Nephron progenitor cell (in vitro differentiated cells): ENCODE results near the gene PDZD2.

Experiments
- DNase-seq: peaks from one replicate; pipeline ENCODE4 v3.0.0; 2021
- H3K27ac Mint-ChIP-seq: 2 replicates; pipeline ENCODE4 v1.8.0; 2021; ENCODE audit warnings: mild to moderate bottlenecking, moderate library complexity, mixed read lengths
- H3K27me3 Mint-ChIP-seq: 2 replicates; pipeline ENCODE4 v1.8.0; 2021; ENCODE audit warnings: mild to moderate bottlenecking, low read depth, mixed read lengths; ENCODE audit not compliant: poor library complexity
- H3K36me3 Mint-ChIP-seq: 2 replicates; pipeline ENCODE4 v1.8.0; 2021; ENCODE audit warnings: low read depth, mixed read lengths
- H3K4me1 Mint-ChIP-seq: 2 replicates; pipeline ENCODE4 v1.8.0; 2021; ENCODE audit warnings: mixed read lengths
- H3K4me3 Mint-ChIP-seq: 2 replicates; pipeline ENCODE4 v1.8.0; 2021; ENCODE audit warnings: mild to moderate bottlenecking, moderate library complexity, mixed read lengths
- H3K9me3 Mint-ChIP-seq: 2 replicates; pipeline ENCODE4 v1.8.0; 2021; ENCODE audit warnings: mild to moderate bottlenecking, moderate library complexity, mixed read lengths
- CTCF ChIP-seq: fragments of 200-600 bp; sonication (generic); IDR thresholded peaks from 2 replicates; pipeline ENCODE4 v1.5.0; 2021; ENCODE audit warnings: antibody characterized with exemption

Gene PDZD2

DNA sequence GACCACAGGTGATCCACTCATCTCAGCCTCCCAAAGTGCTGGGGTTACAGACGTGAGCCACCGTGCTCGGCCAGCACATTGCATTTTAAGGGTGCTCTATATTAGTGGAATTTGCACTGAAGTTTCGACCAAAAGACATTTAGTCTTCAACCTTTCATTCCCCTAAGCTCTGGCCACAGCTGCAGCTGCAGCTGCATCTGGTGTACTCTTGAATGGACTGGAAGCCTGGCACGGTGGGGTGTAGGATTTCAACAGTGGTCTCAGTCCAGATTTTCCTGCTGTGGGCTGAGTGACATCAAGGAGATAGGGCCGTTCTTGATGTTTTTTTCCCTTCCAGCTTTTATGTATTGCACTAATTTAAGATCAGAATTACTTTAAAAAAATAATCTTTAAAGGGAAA is 255.2 kb downstream of the PDZD2 start:
- no peak overlapping the region for H3K4me3 Mint-ChIP-seq
- H3K4me1 Mint-ChIP-seq, result peaks cover 42% of the 10 kb centered on the region
- H3K27ac Mint-ChIP-seq, result no peak overlapping the region
- DNase-seq, result peak; percentile 17
- no peaks in the 10 kb centered on the region for H3K9me3 Mint-ChIP-seq
- H3K27me3 Mint-ChIP-seq, result peaks cover 12% of the 10 kb centered on the region
- H3K36me3 Mint-ChIP-seq, result no peaks in the 10 kb centered on the region
- TF ChIP-seq CTCF, result no peak

DNA sequence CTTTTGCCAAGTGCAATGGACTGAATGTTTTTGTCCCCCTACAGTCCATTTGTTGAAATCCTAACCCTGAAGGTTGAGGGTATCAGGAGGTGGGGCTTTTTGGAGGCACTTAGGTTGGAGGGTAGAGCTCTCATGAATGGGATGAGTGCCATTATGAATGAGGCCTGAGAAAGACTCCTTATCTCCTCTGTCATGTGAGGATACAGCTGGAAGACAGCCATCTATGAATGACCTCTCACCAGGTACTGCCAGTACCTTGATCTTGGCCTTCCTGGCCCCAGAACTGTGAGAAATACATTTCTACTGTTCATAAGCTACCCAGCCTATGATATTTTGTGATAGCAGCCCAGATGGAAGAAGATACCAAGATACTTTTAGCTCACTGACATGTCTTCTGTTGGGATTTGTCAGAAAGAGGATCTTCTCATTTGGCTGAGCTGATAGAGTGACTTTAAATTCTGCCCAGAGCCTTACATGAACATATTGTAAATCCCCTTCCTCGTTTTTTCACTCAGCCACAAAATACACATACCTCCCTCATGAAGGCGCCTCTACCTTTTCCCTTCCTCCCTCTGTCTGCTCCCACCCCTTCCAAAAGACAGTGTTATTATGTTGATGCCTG is 256.4 kb downstream of the PDZD2 start:
- DNase-seq, result no peak
- peaks cover 30% of the 10 kb centered on the region for H3K4me1 Mint-ChIP-seq
- no peaks in the 10 kb centered on the region for H3K36me3 Mint-ChIP-seq
- no peak overlapping the region for H3K4me3 Mint-ChIP-seq
- TF ChIP-seq CTCF, result no peak
- H3K27me3 Mint-ChIP-seq, result peaks cover 12% of the 10 kb centered on the region
- H3K27ac Mint-ChIP-seq, result no peak overlapping the region
- H3K9me3 Mint-ChIP-seq, result peaks cover 5% of the 10 kb centered on the region

DNA sequence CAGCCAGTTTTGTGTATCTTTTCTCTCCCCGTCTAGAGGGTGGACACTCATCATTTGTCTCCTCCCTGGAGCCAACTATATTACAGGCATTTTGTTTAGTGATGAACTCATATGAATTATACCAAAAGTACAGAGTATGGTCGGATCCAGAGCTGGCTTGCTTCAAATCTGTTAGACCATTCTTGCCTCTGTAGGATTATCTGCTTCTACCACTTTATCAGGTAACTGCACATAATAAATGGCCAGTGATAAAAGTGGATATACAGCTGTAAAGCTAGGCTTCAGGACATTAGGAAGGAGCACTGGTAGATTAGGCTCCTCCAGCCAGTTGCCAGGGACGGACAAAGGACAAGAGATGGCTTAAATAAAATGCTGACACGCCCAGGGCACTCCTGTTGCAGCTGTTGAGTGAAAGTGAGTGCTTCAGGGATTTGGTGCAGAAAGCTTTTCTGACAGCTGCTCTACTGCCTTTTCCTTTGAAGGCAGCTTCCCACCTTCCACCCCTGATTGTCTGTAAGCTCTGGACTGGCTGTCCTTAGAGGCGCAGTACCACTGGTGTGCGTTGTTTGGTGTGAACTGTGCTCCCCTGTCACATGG is 259.2 kb downstream of the PDZD2 start:
- peaks cover 16% of the 10 kb centered on the region for H3K27me3 Mint-ChIP-seq

GRCh38 chr5:31900296-31900865 is 261.4 kb downstream of the PDZD2 start:
- H3K4me3 Mint-ChIP-seq, result no peak overlapping the region
- peaks cover 29% of the 10 kb centered on the region for H3K9me3 Mint-ChIP-seq
- H3K27me3 Mint-ChIP-seq, result peaks cover 12% of the 10 kb centered on the region
- no peak overlapping the region for H3K27ac Mint-ChIP-seq
- peaks cover 8% of the 10 kb centered on the region for H3K36me3 Mint-ChIP-seq
- no peaks in the 10 kb centered on the region for H3K4me1 Mint-ChIP-seq
- TF ChIP-seq CTCF, result no peak
- DNase-seq, result no peak

More for the DNA sequence above, 259.2 kb downstream of the PDZD2 start:
- no peak for TF ChIP-seq CTCF
- Mint-ChIP-seq H3K27ac (peak overlapping the region; percentile 29), H3K4me3 (no peak overlapping the region), H3K36me3 (peaks cover 8% of the 10 kb centered on the region), H3K9me3 (peaks cover 22% of the 10 kb centered on the region), H3K4me1 (peaks cover 12% of the 10 kb centered on the region)
- no peak for DNase-seq

DNA sequence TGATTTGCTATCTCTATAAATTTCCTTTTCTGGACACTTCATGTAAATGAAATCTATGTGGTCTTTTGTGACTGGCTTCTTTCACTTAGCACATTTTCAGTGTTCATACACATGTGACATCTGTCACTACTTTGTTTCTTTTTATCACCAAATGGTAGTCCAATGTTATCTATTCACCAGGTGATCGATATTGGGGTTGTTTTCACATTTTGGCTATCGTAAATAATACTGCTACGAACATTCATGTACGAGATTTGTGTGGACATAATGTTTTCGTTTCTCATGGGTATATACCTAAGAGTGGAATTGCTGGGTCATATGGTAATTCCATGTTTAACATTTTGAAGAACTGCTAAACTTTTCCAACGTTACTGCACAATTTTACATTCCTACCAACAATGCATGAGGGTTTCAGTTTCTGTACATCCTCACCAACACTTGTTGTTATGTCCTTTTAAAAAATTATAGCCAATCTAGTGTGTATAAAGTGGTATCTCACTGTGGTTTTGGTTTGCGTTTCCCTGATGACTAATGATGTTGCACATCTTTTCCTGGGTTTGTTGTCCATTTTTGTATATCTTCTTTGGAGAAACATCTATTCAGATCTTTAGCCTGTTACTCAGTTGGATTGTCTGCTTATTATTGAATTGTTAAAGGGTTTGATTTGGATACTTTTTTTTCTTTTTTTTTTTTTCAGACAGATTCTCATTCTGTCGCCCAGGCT is 263.0 kb downstream of the PDZD2 start:
- peaks cover 30% of the 10 kb centered on the region for H3K9me3 Mint-ChIP-seq
- no peak for TF ChIP-seq CTCF
- peaks cover 9% of the 10 kb centered on the region for H3K27me3 Mint-ChIP-seq
- H3K27ac Mint-ChIP-seq, result no peak overlapping the region
- no peaks in the 10 kb centered on the region for H3K4me1 Mint-ChIP-seq
- DNase-seq, result no peak
- H3K36me3 Mint-ChIP-seq, result peaks cover 8% of the 10 kb centered on the region
- H3K4me3 Mint-ChIP-seq, result no peak overlapping the region
